Ramos (cell line): ENCODE data around the gene RBM26.
"Not testable (repeated sequence)": the region's sequence is repeated elsewhere in the genome, so short reads cannot be mapped to it uniquely, and the experiment has no call there.

Experiments used
- in situ Hi-C: fragments of 300-500 bp; cut with MboI; formaldehyde crosslinking; loops from one replicate; pipeline ENCODE4 v1.14.3; 2022; ENCODE audit warnings: low sequenced_read_pairs; ENCODE audit not compliant: unreplicated experiment

RBM26 gene

GRCh38 chr13:79287939-79288795 lies 117.9 kb downstream of the RBM26 start:
- in situ Hi-C loops: no loop called here

- in situ Hi-C loops: no loop called here
Measured at GRCh38 chr13:79285159-79285558, 120.9 kb downstream of the RBM26 start.

- in situ Hi-C loops: no loop called here
Measured at GRCh38 chr13:79283742-79284141, 122.3 kb downstream of the RBM26 start.

- in situ Hi-C loops: no loop called here
Measured at GRCh38 chr13:79282976-79283375, 123.1 kb downstream of the RBM26 start.

GRCh38 chr13:79282508-79282907 lies 123.5 kb downstream of the RBM26 start:
- in situ Hi-C loops: no loop called here

GRCh38 chr13:79281339-79281747 lies 124.7 kb downstream of the RBM26 start:
- in situ Hi-C loops: no loop called here

- in situ Hi-C loops: not testable (repeated sequence)
Measured at GRCh38 chr13:79279735-79280134, 126.3 kb downstream of the RBM26 start.

GRCh38 chr13:79273045-79273444 lies 133.0 kb downstream of the RBM26 start:
- in situ Hi-C loops: no loop called here

GRCh38 chr13:79271616-79272015 lies 134.4 kb downstream of the RBM26 start:
- in situ Hi-C loops: no loop called here

GRCh38 chr13:79270859-79271258 lies 135.2 kb downstream of the RBM26 start:
- in situ Hi-C loops: no loop called here
